CD14-positive monocyte (primary cell): Measurements from ENCODE around the gene SLC16A12. TPM values are rescaled to one million over a fixed set of nuclear protein-coding genes. Genes with fewer than 3 reads are reported as not detected.

Source experiments
- DNase-seq, 3 donors: peaks; one replicate each; pipeline ENCODE4 v3.0.0-alpha.2; 2011 to 2022
- H2AFZ ChIP-seq: 2 replicates; pipeline ENCODE4 v1.6.0; 2012; ENCODE audit warnings: mild to moderate bottlenecking, low read depth, low read length, inconsistent platforms; ENCODE audit not compliant: insufficient read depth, poor library complexity, severe bottlenecking
- H3K27ac ChIP-seq, 2 donors: 1 replicate in 1 of 2; 2 replicates in 1 of 2; pipeline ENCODE4 v1.5.1; 2012 to 2013; ENCODE audit warnings: low read length in 2 of 2, control low read depth in 1 of 2, inconsistent platforms in 1 of 2, low read depth in 1 of 2, mild to moderate bottlenecking in 1 of 2
- H3K27me3 ChIP-seq, 2 donors: one replicate each; pipeline versions ENCODE4 v1.6.0 to v1.6.1; 2011 to 2013; ENCODE audit warnings: low read length in 2 of 2; ENCODE audit not compliant: control insufficient read depth in 2 of 2, insufficient read depth in 2 of 2
- H3K36me3 ChIP-seq, 2 donors: replicated peaks in 1 of 2; 1 replicate in 1 of 2; 2 replicates in 1 of 2; pipeline versions ENCODE4 v1.5.1 to v1.6.1; 2012 to 2013; ENCODE audit warnings: low read length in 2 of 2, control low read depth in 1 of 2, inconsistent platforms in 1 of 2, mild to moderate bottlenecking in 1 of 2; ENCODE audit not compliant: insufficient read depth in 2 of 2, control insufficient read depth in 1 of 2
- H3K4me1 ChIP-seq, 2 donors: 1 replicate in 1 of 2; 2 replicates in 1 of 2; pipeline versions ENCODE4 v1.5.1 to v1.6.1; 2012 to 2013; ENCODE audit warnings: low read length in 2 of 2, control low read depth in 1 of 2, inconsistent platforms in 1 of 2, mild to moderate bottlenecking in 1 of 2, moderate library complexity in 1 of 2; ENCODE audit not compliant: insufficient read depth in 2 of 2, control insufficient read depth in 1 of 2
- H3K4me2 ChIP-seq: replicated peaks from 2 replicates; pipeline ENCODE3; 2012; ENCODE audit warnings: low read length, moderate library complexity, mild to moderate bottlenecking; ENCODE audit not compliant: poor library complexity, severe bottlenecking; ENCODE audit errors: extremely low read depth
- H3K4me3 ChIP-seq, 3 experiments: fragments of 200-600 bp in 1 of 3; sonication (generic) in 1 of 3; replicated peaks in 1 of 3; 1 replicate in 2 of 3; 2 replicates in 1 of 3; pipeline ENCODE4 v1.5.1; 2011 to 2013; ENCODE audit warnings: low read length in 3 of 3, mild to moderate bottlenecking in 3 of 3, control low read depth in 2 of 3, low read depth in 2 of 3, inconsistent platforms in 1 of 3, moderate library complexity in 1 of 3
- H3K79me2 ChIP-seq: 2 replicates; pipeline ENCODE4 v1.6.0; 2012; ENCODE audit warnings: mild to moderate bottlenecking, control low read depth, inconsistent platforms, low read length, moderate library complexity; ENCODE audit not compliant: insufficient read depth
- H3K9ac ChIP-seq: 2 replicates; pipeline ENCODE4 v1.6.0; 2017; ENCODE audit warnings: low read length, mild to moderate bottlenecking; ENCODE audit not compliant: insufficient read depth, poor library complexity, severe bottlenecking
- H3K9me3 ChIP-seq, 2 donors: replicated peaks in 1 of 2; 1 replicate in 1 of 2; 2 replicates in 1 of 2; pipeline versions ENCODE4 v1.5.1 to v1.6.1; 2012 to 2013; ENCODE audit warnings: low read length in 2 of 2, control low read depth in 1 of 2; ENCODE audit not compliant: control insufficient read depth in 1 of 2, insufficient read depth in 1 of 2
- H4K20me1 ChIP-seq: 2 replicates; pipeline ENCODE4 v1.6.0; 2012; ENCODE audit warnings: mild to moderate bottlenecking, low read length, control low read depth, moderate library complexity; ENCODE audit not compliant: insufficient read depth
- H3K27ac Mint-ChIP-seq, 7 donors: one replicate each; pipeline ENCODE4 v1.8.0; 2020; ENCODE audit warnings: mild to moderate bottlenecking in 7 of 7, mixed read lengths in 7 of 7, moderate library complexity in 6 of 7, inconsistent platforms in 2 of 7
- H3K27me3 Mint-ChIP-seq, 3 donors: one replicate each; pipeline ENCODE4 v1.8.0; 2021 to 2022; ENCODE audit warnings: low read depth in 3 of 3, mild to moderate bottlenecking in 3 of 3, mixed read lengths in 3 of 3, moderate library complexity in 3 of 3, inconsistent platforms in 1 of 3
- H3K36me3 Mint-ChIP-seq, 2 donors: one replicate each; pipeline ENCODE4 v1.8.0; 2020; ENCODE audit warnings: mixed read lengths in 2 of 2, inconsistent platforms in 1 of 2, mild to moderate bottlenecking in 1 of 2
- H3K4me1 Mint-ChIP-seq: one replicate; pipeline ENCODE4 v1.8.0; 2020; ENCODE audit warnings: mild to moderate bottlenecking, mixed read lengths
- H3K4me3 Mint-ChIP-seq, 2 donors: one replicate each; pipeline ENCODE4 v1.8.0; 2020; ENCODE audit warnings: mild to moderate bottlenecking in 2 of 2, mixed read lengths in 2 of 2, moderate library complexity in 1 of 2
- H3K9me3 Mint-ChIP-seq, 7 donors: one replicate each; pipeline ENCODE4 v1.8.0; 2020 to 2022; ENCODE audit warnings: mixed read lengths in 7 of 7, mild to moderate bottlenecking in 6 of 7, moderate library complexity in 6 of 7, inconsistent platforms in 2 of 7
- WGBS: methylation state at CpG from one replicate; pipeline ENCODE4 v1.1.5; 2013; ENCODE audit warnings: missing lambda C conversion rate; ENCODE audit not compliant: insufficient coverage; 5-methylcytosine and 5-hydroxymethylcytosine counted together
- intact Hi-C, 2 donors: fragments of 100-400 bp; cut with micrococcal nuclease; formaldehyde crosslinking; loops; one replicate each; pipeline versions ENCODE4 v1.15.0 to v1.15.1; 2023
- polyA plus RNA-seq, 3 donors: library from polyadenylated mRNA; depleted of rRNA in 1 of 3; unstranded in 2 of 3; stranded (reverse) in 1 of 3; fragments of 300-500 nt in 2 of 3; fragments of >200 nt in 1 of 3; fragmentation: Illumina TruSeq in 2 of 3; gene quantifications; 1 replicate in 2 of 3; 2 replicates in 1 of 3; pipeline ENCODE4 v1.2.3, GENCODE V29; 2012 to 2021
- TF ChIP-seq, protein P1 (sequence below): fragments of 200-600 bp; IDR thresholded peaks from one replicate; pipeline ENCODE4 v1.8.0; 2022; ENCODE audit warnings: antibody characterized with exemption, mild to moderate bottlenecking

SLC16A12 gene
- polyA plus RNA-seq, 3 donors = 0.04 TPM; not detected in 2

DNA sequence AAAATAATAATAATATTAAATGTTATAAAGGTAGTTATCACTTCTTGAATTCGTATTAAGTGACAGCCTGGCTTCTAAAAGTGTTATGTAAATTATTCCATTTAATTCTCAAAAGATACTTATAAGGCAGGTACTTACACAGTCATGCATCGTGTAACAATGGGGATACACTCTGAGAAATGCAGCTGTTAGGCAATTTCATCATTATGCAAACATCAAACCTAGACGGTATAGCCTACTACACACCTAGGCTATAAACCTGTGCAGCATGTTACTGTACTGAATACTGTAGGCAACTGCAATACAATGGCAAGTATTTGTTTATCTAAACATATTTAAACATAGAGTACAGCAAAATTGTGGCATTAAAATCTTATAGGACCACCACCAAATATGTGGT is 141.5 kb downstream of the SLC16A12 start:
- TF ChIP-seq, protein P1, sequence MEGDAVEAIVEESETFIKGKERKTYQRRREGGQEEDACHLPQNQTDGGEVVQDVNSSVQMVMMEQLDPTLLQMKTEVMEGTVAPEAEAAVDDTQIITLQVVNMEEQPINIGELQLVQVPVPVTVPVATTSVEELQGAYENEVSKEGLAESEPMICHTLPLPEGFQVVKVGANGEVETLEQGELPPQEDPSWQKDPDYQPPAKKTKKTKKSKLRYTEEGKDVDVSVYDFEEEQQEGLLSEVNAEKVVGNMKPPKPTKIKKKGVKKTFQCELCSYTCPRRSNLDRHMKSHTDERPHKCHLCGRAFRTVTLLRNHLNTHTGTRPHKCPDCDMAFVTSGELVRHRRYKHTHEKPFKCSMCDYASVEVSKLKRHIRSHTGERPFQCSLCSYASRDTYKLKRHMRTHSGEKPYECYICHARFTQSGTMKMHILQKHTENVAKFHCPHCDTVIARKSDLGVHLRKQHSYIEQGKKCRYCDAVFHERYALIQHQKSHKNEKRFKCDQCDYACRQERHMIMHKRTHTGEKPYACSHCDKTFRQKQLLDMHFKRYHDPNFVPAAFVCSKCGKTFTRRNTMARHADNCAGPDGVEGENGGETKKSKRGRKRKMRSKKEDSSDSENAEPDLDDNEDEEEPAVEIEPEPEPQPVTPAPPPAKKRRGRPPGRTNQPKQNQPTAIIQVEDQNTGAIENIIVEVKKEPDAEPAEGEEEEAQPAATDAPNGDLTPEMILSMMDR = no peak
- Histone ChIP-seq H3K4me1 (peaks cover 19 to 28% of the 10 kb centered on the region in 2 donors), H3K9ac (no peak overlapping the region), H3K4me3 (peak overlapping the region in 1 of 3 experiments; percentile 100), H2AFZ (no peak overlapping the region), H3K79me2 (no peaks in the 10 kb centered on the region), H3K9me3 (no peaks in the 10 kb centered on the region), H3K27me3 (no peaks in the 10 kb centered on the region), H4K20me1 (no peaks in the 10 kb centered on the region), H3K4me2 (peak overlapping the region; percentile 89), H3K36me3 (no peaks in the 10 kb centered on the region), H3K27ac (no peak overlapping the region)
- no CpG with 5 or more reads among the region's 3 CpGs for WGBS
- intact Hi-C loops = no loop called here
- Mint-ChIP-seq H3K27me3 (no peaks in the 10 kb centered on the region), H3K4me3 (peak overlapping the region in 1 of 2 donors; percentile 26), H3K9me3 (no peaks in the 10 kb centered on the region), H3K36me3 (no peaks in the 10 kb centered on the region), H3K27ac (no peak overlapping the region), H3K4me1 (peaks cover 20% of the 10 kb centered on the region)
- no peak for DNase-seq

DNA sequence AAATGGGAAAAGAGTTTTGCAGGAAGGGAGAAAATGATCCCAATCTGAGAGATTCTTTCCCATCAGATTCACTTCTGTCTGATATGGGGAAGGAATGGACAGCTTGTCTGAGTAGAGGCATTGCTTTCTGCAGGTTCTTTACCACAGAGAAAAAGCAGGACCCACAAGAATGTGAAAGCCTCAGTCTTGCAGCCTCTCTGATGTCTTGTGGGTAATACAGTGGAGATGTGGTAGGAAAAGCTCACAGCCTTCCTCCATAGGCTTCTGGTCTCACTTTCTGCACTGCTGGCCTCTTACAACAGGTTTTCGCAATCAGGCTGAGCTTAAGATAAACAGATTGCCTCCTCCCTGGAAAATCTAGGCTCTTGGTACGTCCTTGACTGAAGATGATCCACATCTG is 142.4 kb downstream of the SLC16A12 start:
- Mint-ChIP-seq H3K27ac (peak overlapping the region; percentile 13 to 92 (median 87)), H3K27me3 (no peaks in the 10 kb centered on the region), H3K9me3 (no peaks in the 10 kb centered on the region), H3K4me1 (peaks cover 20% of the 10 kb centered on the region), H3K36me3 (no peaks in the 10 kb centered on the region), H3K4me3 (peak overlapping the region; percentile 76 to 90)
- Histone ChIP-seq H3K27me3 (no peaks in the 10 kb centered on the region), H3K4me2 (peak overlapping the region; percentile 89), H3K36me3 (no peaks in the 10 kb centered on the region), H3K4me3 (peak overlapping the region; percentile 57 to 100 (median 100)), H3K79me2 (no peaks in the 10 kb centered on the region), H2AFZ (peak overlapping the region; percentile 69), H3K27ac (peak overlapping the region; percentile 6 to 89), H3K9ac (peak overlapping the region; percentile 56), H3K9me3 (no peaks in the 10 kb centered on the region), H4K20me1 (no peaks in the 10 kb centered on the region), H3K4me1 (peaks cover 19 to 28% of the 10 kb centered on the region in 2 donors)
- intact Hi-C loops = no loop called here
- WGBS = 0% methylated on average over 2 of the region's 2 CpGs
- DNase-seq = peak in 1 of 3 donors; percentile 8
- TF ChIP-seq, protein P1 = no peak
